ENCODE data around the gene C19orf25.
A peak's percentile ranks its signal among the peaks of the same experiment; 100 is the strongest.

C19orf25 gene

GRCh38 chr19:1494115-1494815 lies 15.2 kb upstream of the C19orf25 start:
- Histone ChIP-seq H3K27ac (ENCODE audit: low read depth, low read length) (no peak overlapping the region), H3K4me3 (ENCODE audit: low read length) (no peak overlapping the region), H3K9me3 (ENCODE audit: insufficient read depth, low read depth, low read length) (no peaks in the 10 kb centered on the region), H3K9ac (ENCODE audit: low read depth, low read length) (no peak overlapping the region), H3K4me1 (ENCODE audit: insufficient read depth, low read length) (0 out of 2 replicates have a peak, but pooled peaks cover 2% of the 10 kb centered on the region), H3K36me3 (ENCODE audit: insufficient read depth, low read length) (no peaks in the 10 kb centered on the region), H3K27me3 (ENCODE audit: insufficient read depth, low read length) (peaks cover 30% of the 10 kb centered on the region)
- WGBS = 70% methylated on average over 15 of the region's 15 CpGs

- Histone ChIP-seq H3K36me3 (ENCODE audit: insufficient read depth, low read length) (no peaks in the 10 kb centered on the region), H3K27ac (ENCODE audit: low read depth, low read length) (no peak overlapping the region), H3K4me1 (ENCODE audit: insufficient read depth, low read length) (0 out of 2 replicates have a peak, but pooled peaks cover 3% of the 10 kb centered on the region), H3K9me3 (ENCODE audit: insufficient read depth, low read depth, low read length) (no peaks in the 10 kb centered on the region), H3K4me3 (ENCODE audit: low read length) (no peak overlapping the region), H3K27me3 (ENCODE audit: insufficient read depth, low read length) (peaks cover 30% of the 10 kb centered on the region), H3K9ac (ENCODE audit: low read depth, low read length) (no peak overlapping the region)
- WGBS = 73% methylated on average over 10 of the region's 10 CpGs
These were observed 13.5 kb upstream of the C19orf25 start for GRCh38 chr19:1492474-1493006.

GRCh38 chr19:1491849-1492170 lies 12.8 kb upstream of the C19orf25 start:
- 0 out of 2 replicates have a peak, but pooled peaks cover 3% of the 10 kb centered on the region for H3K4me1 ChIP-seq (ENCODE audit: insufficient read depth, low read length)
- H3K36me3 ChIP-seq (ENCODE audit: insufficient read depth, low read length) = no peaks in the 10 kb centered on the region
- H3K9me3 ChIP-seq (ENCODE audit: insufficient read depth, low read depth, low read length) = no peaks in the 10 kb centered on the region
- no peak overlapping the region for H3K27ac ChIP-seq (ENCODE audit: low read depth, low read length)
- H3K27me3 ChIP-seq (ENCODE audit: insufficient read depth, low read length) = peaks cover 30% of the 10 kb centered on the region
- peak overlapping the region; percentile 65 for H3K4me3 ChIP-seq (ENCODE audit: low read length)
- H3K9ac ChIP-seq (ENCODE audit: low read depth, low read length) = no peak overlapping the region
- 79% methylated on average over 12 of the region's 12 CpGs for WGBS

- H3K4me3 ChIP-seq (ENCODE audit: low read length) = peak within 1 kb of the TSS; percentile 82
- no peaks in the 10 kb centered on the region for H3K9me3 ChIP-seq (ENCODE audit: insufficient read depth, low read depth, low read length)
- 0 out of 2 replicates have a peak, but pooled peaks cover 3% of the 10 kb centered on the region for H3K4me1 ChIP-seq (ENCODE audit: insufficient read depth, low read length)
- 7% methylated on average over 73 of the region's 73 CpGs for WGBS
- peak within 1 kb of the TSS; percentile 82 for H3K9ac ChIP-seq (ENCODE audit: low read depth, low read length)
- peaks cover 30% of the 10 kb centered on the region for H3K27me3 ChIP-seq (ENCODE audit: insufficient read depth, low read length)
- H3K27ac ChIP-seq (ENCODE audit: low read depth, low read length) = peak within 1 kb of the TSS; percentile 54; the same call in 1 of the 2 replicates
- H3K36me3 ChIP-seq (ENCODE audit: insufficient read depth, low read length) = no peaks in the 10 kb centered on the region
These were observed 12.3 kb upstream of the C19orf25 start, which contains the start of gene REEP6 for GRCh38 chr19:1491114-1491848. Gene REEP6, plus strand, starts transcription at chr19:1491181. Its CDS starts 89 bp downstream, at chr19:1491270.

GRCh38 chr19:1490311-1491113 lies 11.5 kb upstream of the C19orf25 start, which contains the start of gene PCSK4:
Gene PCSK4, minus strand, starts transcription at chr19:1490350. Its CDS starts 4 bp downstream, at chr19:1490346.
- Histone ChIP-seq H3K27me3 (ENCODE audit: insufficient read depth, low read length) (peaks cover 30% of the 10 kb centered on the region), H3K4me3 (ENCODE audit: low read length) (peak within 1 kb of the TSS; percentile 82), H3K27ac (ENCODE audit: low read depth, low read length) (peak within 1 kb of the TSS; percentile 54; the same call in 1 of the 2 replicates), H3K9ac (ENCODE audit: low read depth, low read length) (peak within 1 kb of the TSS; percentile 82), H3K36me3 (ENCODE audit: insufficient read depth, low read length) (no peaks in the 10 kb centered on the region), H3K4me1 (ENCODE audit: insufficient read depth, low read length) (0 out of 2 replicates have a peak, but pooled peaks cover 3% of the 10 kb centered on the region), H3K9me3 (ENCODE audit: insufficient read depth, low read depth, low read length) (no peaks in the 10 kb centered on the region)
- under 1% methylated on average over 74 of the region's 74 CpGs for WGBS

- no peaks in the 10 kb centered on the region for H3K9me3 ChIP-seq (ENCODE audit: insufficient read depth, low read depth, low read length)
- H3K27ac ChIP-seq (ENCODE audit: low read depth, low read length) = no peak overlapping the region
- peaks cover 30% of the 10 kb centered on the region for H3K27me3 ChIP-seq (ENCODE audit: insufficient read depth, low read length)
- peak overlapping the region; percentile 82 for H3K4me3 ChIP-seq (ENCODE audit: low read length)
- no peaks in the 10 kb centered on the region for H3K36me3 ChIP-seq (ENCODE audit: insufficient read depth, low read length)
- 34% methylated on average over 37 of the region's 37 CpGs for WGBS
- H3K9ac ChIP-seq (ENCODE audit: low read depth, low read length) = peak overlapping the region; percentile 68
- 0 out of 2 replicates have a peak, but pooled peaks cover 3% of the 10 kb centered on the region for H3K4me1 ChIP-seq (ENCODE audit: insufficient read depth, low read length)
These were observed 10.7 kb upstream of the C19orf25 start for GRCh38 chr19:1489463-1490310.

GRCh38 chr19:1488282-1488601 lies 9.2 kb upstream of the C19orf25 start:
- Histone ChIP-seq H3K9me3 (ENCODE audit: insufficient read depth, low read depth, low read length) (no peaks in the 10 kb centered on the region), H3K9ac (ENCODE audit: low read depth, low read length) (no peak overlapping the region), H3K4me3 (ENCODE audit: low read length) (no peak overlapping the region), H3K36me3 (ENCODE audit: insufficient read depth, low read length) (no peaks in the 10 kb centered on the region), H3K27ac (ENCODE audit: low read depth, low read length) (no peak overlapping the region), H3K27me3 (ENCODE audit: insufficient read depth, low read length) (peaks cover 22% of the 10 kb centered on the region), H3K4me1 (ENCODE audit: insufficient read depth, low read length) (0 out of 2 replicates have a peak, but pooled peaks cover 3% of the 10 kb centered on the region)
- 94% methylated on average over 11 of the region's 11 CpGs for WGBS

GRCh38 chr19:1487576-1488281 lies 8.7 kb upstream of the C19orf25 start:
- Histone ChIP-seq H3K27me3 (ENCODE audit: insufficient read depth, low read length) (peaks cover 17% of the 10 kb centered on the region), H3K9me3 (ENCODE audit: insufficient read depth, low read depth, low read length) (no peaks in the 10 kb centered on the region), H3K27ac (ENCODE audit: low read depth, low read length) (no peak overlapping the region), H3K9ac (ENCODE audit: low read depth, low read length) (no peak overlapping the region), H3K4me3 (ENCODE audit: low read length) (no peak overlapping the region), H3K36me3 (ENCODE audit: insufficient read depth, low read length) (no peaks in the 10 kb centered on the region), H3K4me1 (ENCODE audit: insufficient read depth, low read length) (0 out of 2 replicates have a peak, but pooled peaks cover 3% of the 10 kb centered on the region)
- WGBS = 93% methylated on average over 40 of the region's 40 CpGs

GRCh38 chr19:1486720-1487575 lies 7.9 kb upstream of the C19orf25 start:
- Histone ChIP-seq H3K9ac (ENCODE audit: low read depth, low read length) (no peak overlapping the region), H3K27me3 (ENCODE audit: insufficient read depth, low read length) (peaks cover 9% of the 10 kb centered on the region), H3K4me1 (ENCODE audit: insufficient read depth, low read length) (0 out of 2 replicates have a peak, but pooled peaks cover 3% of the 10 kb centered on the region), H3K36me3 (ENCODE audit: insufficient read depth, low read length) (no peaks in the 10 kb centered on the region), H3K9me3 (ENCODE audit: insufficient read depth, low read depth, low read length) (no peaks in the 10 kb centered on the region), H3K4me3 (ENCODE audit: low read length) (no peak overlapping the region), H3K27ac (ENCODE audit: low read depth, low read length) (no peak overlapping the region)
- WGBS = 93% methylated on average over 56 of the region's 56 CpGs

All from HUES64 (cell line).